ENCODE measurements around the gene PNPT1. TPM values are rescaled to one million over a fixed set of nuclear protein-coding genes. Genes with fewer than 3 reads are reported as not detected.

The PNPT1 gene
- polyA plus RNA-seq, 2 of the 4 experiments (the other 2 are of a cell fraction) = 49.6 to 65.9 TPM

DNA sequence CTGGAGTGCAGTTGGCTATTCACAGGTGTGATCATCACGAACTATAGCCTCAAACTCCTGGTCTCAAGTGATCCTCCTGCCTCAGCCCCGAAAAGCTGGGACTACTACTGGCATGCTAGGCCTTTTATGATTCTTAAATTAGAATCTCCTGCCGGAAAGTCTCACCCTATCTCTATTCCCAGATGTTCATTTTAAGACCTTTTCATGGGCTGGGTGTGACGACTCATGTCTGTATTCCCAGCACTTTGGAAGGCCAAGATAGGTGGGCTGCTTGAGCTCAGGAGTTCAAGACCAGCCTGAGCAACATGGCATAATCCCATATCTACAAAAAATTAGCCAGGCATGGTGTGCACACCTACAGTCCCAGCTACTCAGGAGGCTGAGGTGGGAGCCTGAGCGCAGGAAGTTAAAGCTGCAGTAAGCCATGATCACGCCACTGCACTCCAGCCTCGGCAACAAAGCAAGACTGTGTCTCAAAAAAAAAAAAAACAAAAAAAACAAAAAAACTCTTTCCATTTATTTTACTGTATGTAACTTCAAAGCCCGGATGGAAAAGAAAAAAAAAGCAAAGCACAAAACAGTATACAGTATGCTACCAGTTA lies 84.3 kb downstream of the PNPT1 start:
- no peak for DNase-seq (ENCODE audit: low read depth in 1 of 2, low spot score in 1 of 2)
- Histone ChIP-seq H3K4me3 (no peak overlapping the region), H3K27ac (no peak overlapping the region), H3K4me2 (peak overlapping the region; percentile 66), H3K9me3 (no peaks in the 10 kb centered on the region), H3K4me1 (peaks cover 22% of the 10 kb centered on the region)
- no peak for TF ChIP-seq EP300 (IDR thresholded peaks at IDR 0.05)
- TF ChIP-seq, protein P1, sequence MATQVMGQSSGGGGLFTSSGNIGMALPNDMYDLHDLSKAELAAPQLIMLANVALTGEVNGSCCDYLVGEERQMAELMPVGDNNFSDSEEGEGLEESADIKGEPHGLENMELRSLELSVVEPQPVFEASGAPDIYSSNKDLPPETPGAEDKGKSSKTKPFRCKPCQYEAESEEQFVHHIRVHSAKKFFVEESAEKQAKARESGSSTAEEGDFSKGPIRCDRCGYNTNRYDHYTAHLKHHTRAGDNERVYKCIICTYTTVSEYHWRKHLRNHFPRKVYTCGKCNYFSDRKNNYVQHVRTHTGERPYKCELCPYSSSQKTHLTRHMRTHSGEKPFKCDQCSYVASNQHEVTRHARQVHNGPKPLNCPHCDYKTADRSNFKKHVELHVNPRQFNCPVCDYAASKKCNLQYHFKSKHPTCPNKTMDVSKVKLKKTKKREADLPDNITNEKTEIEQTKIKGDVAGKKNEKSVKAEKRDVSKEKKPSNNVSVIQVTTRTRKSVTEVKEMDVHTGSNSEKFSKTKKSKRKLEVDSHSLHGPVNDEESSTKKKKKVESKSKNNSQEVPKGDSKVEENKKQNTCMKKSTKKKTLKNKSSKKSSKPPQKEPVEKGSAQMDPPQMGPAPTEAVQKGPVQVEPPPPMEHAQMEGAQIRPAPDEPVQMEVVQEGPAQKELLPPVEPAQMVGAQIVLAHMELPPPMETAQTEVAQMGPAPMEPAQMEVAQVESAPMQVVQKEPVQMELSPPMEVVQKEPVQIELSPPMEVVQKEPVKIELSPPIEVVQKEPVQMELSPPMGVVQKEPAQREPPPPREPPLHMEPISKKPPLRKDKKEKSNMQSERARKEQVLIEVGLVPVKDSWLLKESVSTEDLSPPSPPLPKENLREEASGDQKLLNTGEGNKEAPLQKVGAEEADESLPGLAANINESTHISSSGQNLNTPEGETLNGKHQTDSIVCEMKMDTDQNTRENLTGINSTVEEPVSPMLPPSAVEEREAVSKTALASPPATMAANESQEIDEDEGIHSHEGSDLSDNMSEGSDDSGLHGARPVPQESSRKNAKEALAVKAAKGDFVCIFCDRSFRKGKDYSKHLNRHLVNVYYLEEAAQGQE (IDR thresholded peaks at IDR 0.05) = no peak
- no peak for TF ChIP-seq ESRRA (IDR thresholded peaks at IDR 0.05; ENCODE audit: borderline replicate concordance, low read length)
- TF ChIP-seq, protein P2, sequence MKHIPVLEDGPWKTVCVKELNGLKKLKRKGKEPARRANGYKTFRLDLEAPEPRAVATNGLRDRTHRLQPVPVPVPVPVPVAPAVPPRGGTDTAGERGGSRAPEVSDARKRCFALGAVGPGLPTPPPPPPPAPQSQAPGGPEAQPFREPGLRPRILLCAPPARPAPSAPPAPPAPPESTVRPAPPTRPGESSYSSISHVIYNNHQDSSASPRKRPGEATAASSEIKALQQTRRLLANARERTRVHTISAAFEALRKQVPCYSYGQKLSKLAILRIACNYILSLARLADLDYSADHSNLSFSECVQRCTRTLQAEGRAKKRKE (CRISPR knock-in tag; IDR thresholded peaks at IDR 0.05; ENCODE audit: low read depth) = no peak
- TF ChIP-seq RAD21 (conservative IDR thresholded peaks at IDR 0.05 in 1 of 2, IDR thresholded peaks at IDR 0.05 in 1 of 2) = no peak
- no peak for TF ChIP-seq CHD2 (IDR thresholded peaks at IDR 0.05; ENCODE audit: low read length, partially characterized antibody)
- TF ChIP-seq SMC3 (IDR thresholded peaks at IDR 0.05) = no peak
- no peak for TF ChIP-seq MAX (IDR thresholded peaks at IDR 0.05)
- no peak for TF ChIP-seq CTCF (IDR thresholded peaks at IDR 0.05)
- no peak for TF ChIP-seq ZSCAN20 (CRISPR knock-in tag; IDR thresholded peaks at IDR 0.05)
- no peak for TF ChIP-seq MAZ (IDR thresholded peaks at IDR 0.05; ENCODE audit: borderline replicate concordance, low read depth, low read length)
- TF ChIP-seq MYC (IDR thresholded peaks at IDR 0.05; ENCODE audit: borderline replicate concordance, low read length) = no peak
- no peak for TF ChIP-seq KDM5A (IDR thresholded peaks at IDR 0.05)
- ChIA-PET POLR2A (no interaction called here), CTCF (interaction anchor here (0.8 to 1.2 kb wide), 2 partner anchors 9 to 28 kb away, joined by 3 to 6 read pairs; no protein-coding TSS in a partner anchor)
- 79% methylated on average over 8 of the region's 8 CpGs for WGBS (ENCODE audit: missing lambda C conversion rate)
- no peak for ATAC-seq
- no peak for FAIRE-seq

DNA sequence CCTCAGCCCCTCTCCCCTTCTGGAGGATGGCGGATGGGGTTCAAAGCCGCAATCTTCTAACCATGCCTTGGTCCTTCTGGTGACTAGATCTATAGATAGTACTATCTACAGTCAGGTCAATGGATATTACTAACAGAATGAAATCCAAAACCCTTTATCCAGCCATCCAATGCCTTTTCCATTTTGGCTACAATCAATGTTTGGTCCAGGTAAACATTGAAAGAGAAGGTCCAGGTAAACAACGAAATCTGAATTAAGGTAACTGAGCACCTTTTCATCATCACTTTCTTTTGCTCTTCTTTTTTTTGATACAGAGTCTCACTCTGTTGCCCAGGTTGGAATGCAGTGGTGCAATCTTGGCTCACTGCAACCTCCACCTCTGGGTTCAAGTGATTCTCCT lies 85.9 kb downstream of the PNPT1 start:
- ChIA-PET POLR2A (no interaction called here), CTCF (no interaction called here)
- ATAC-seq (no peak), FAIRE-seq (no peak), DNase-seq (ENCODE audit: low read depth in 1 of 2, low spot score in 1 of 2) (no peak)
- Histone ChIP-seq H3K27ac (no peak overlapping the region), H3K9me3 (no peaks in the 10 kb centered on the region), H3K4me1 (peaks cover 28% of the 10 kb centered on the region), H3K4me2 (no peak overlapping the region), H3K4me3 (no peak overlapping the region)
- TF ChIP-seq, protein P1 (IDR thresholded peaks at IDR 0.05) = no peak
- no peak for TF ChIP-seq CHD2 (IDR thresholded peaks at IDR 0.05; ENCODE audit: low read length, partially characterized antibody)
- TF ChIP-seq KDM5A (IDR thresholded peaks at IDR 0.05) = no peak
- TF ChIP-seq JUN (IDR thresholded peaks at IDR 0.05) = no peak
- no peak for TF ChIP-seq FOSL2 (IDR thresholded peaks at IDR 0.05)
- TF ChIP-seq FOSL2 (CRISPR knock-in tag; IDR thresholded peaks at IDR 0.05) = no peak
- 97% methylated on average over 3 of the region's 3 CpGs for WGBS (ENCODE audit: missing lambda C conversion rate)

Measured in A549 (cell line).